Mesendoderm (in vitro differentiated cells): ENCODE data around the gene TXNIP.

Experiments used
- DNase-seq: peaks from one replicate; pipeline ENCODE4 v3.0.0; 2013
- H2AK5ac ChIP-seq: 2 replicates; pipeline ENCODE4 v1.6.1; 2013; ENCODE audit warnings: low read length, inconsistent platforms
- H2BK120ac ChIP-seq: 2 replicates; pipeline ENCODE4 v1.6.1; 2013; ENCODE audit warnings: low read depth, mild to moderate bottlenecking, low read length, moderate library complexity, mixed read lengths
- H2BK15ac ChIP-seq: replicated peaks from 2 replicates; pipeline ENCODE4 v1.6.1; 2013; ENCODE audit warnings: low read depth, mild to moderate bottlenecking, moderate library complexity
- H2BK5ac ChIP-seq: 2 replicates; pipeline ENCODE4 v1.6.1; 2013; ENCODE audit warnings: low read length, inconsistent platforms
- H3K18ac ChIP-seq: 2 replicates; pipeline ENCODE4 v1.6.1; 2013; ENCODE audit warnings: mild to moderate bottlenecking, low read length, mixed read lengths
- H3K23ac ChIP-seq: one replicate; pipeline ENCODE4 v1.6.1; 2013; ENCODE audit warnings: low read length
- H3K27ac ChIP-seq: 2 replicates; pipeline ENCODE4 v1.5.1; 2013; ENCODE audit warnings: low read depth, mild to moderate bottlenecking, inconsistent platforms, low read length, moderate library complexity
- H3K27me3 ChIP-seq: 2 replicates; pipeline ENCODE4 v1.6.1; 2013; ENCODE audit warnings: low read length, control low read depth, mild to moderate bottlenecking, inconsistent platforms; ENCODE audit not compliant: insufficient read depth, poor library complexity
- H3K36me3 ChIP-seq: 2 replicates; pipeline ENCODE4 v1.6.1; 2013; ENCODE audit warnings: low read length, inconsistent platforms; ENCODE audit not compliant: control insufficient read depth, insufficient read depth
- H3K4ac ChIP-seq: one replicate; pipeline ENCODE4 v1.6.1; 2013; ENCODE audit warnings: low read depth, mild to moderate bottlenecking, low read length, moderate library complexity
- H3K4me1 ChIP-seq: 2 replicates; pipeline ENCODE4 v1.6.1; 2013; ENCODE audit warnings: low read depth, low read length, inconsistent platforms; ENCODE audit not compliant: control insufficient read depth
- H3K4me2 ChIP-seq: 2 replicates; pipeline ENCODE4 v1.6.1; 2013; ENCODE audit warnings: low read length
- H3K4me3 ChIP-seq: 2 replicates; pipeline ENCODE4 v1.5.1; 2013; ENCODE audit warnings: mild to moderate bottlenecking, low read length
- H3K56ac ChIP-seq: one replicate; pipeline ENCODE4 v1.6.1; 2013; ENCODE audit warnings: low read length
- H3K79me1 ChIP-seq: 2 replicates; pipeline ENCODE4 v1.6.1; 2013; ENCODE audit warnings: low read length, inconsistent platforms
- H3K79me2 ChIP-seq: 2 replicates; pipeline ENCODE4 v1.6.1; 2013; ENCODE audit warnings: mild to moderate bottlenecking, low read length; ENCODE audit not compliant: control insufficient read depth, insufficient read depth
- H3K9ac ChIP-seq: 2 replicates; pipeline ENCODE4 v1.6.1; 2013; ENCODE audit warnings: low read length, inconsistent platforms
- H4K5ac ChIP-seq: one replicate; pipeline ENCODE4 v1.6.1; 2013; ENCODE audit warnings: low read length
- H4K8ac ChIP-seq: one replicate; pipeline ENCODE4 v1.6.1; 2013; ENCODE audit warnings: low read depth, mild to moderate bottlenecking, control low read depth, low read length, moderate library complexity
- WGBS: extraction: QIAGEN DNeasy Blood & Tissue Kit; methylation state at CpG from one replicate; pipeline ENCODE4 v1.1.7; 2013; ENCODE audit warnings: low lambda C conversion rate, missing lambda C conversion rate; ENCODE audit not compliant: insufficient coverage; ENCODE audit errors: extremely low coverage; 5-methylcytosine and 5-hydroxymethylcytosine counted together

The TXNIP gene

GRCh38 chr1:146016891-146017290 lies 20.5 kb upstream of the TXNIP start:
- no peaks in the 10 kb centered on the region for H3K36me3 ChIP-seq

GRCh38 chr1:146013559-146013922 lies 17.2 kb upstream of the TXNIP start:
- Histone ChIP-seq H3K4ac (no peak overlapping the region), H4K8ac (no peak overlapping the region), H3K4me3 (no peak overlapping the region), H4K5ac (no peak overlapping the region), H3K23ac (no peak overlapping the region), H3K4me2 (no peak overlapping the region), H2AK5ac (no peak overlapping the region), H3K18ac (no peak overlapping the region), H3K56ac (no peak overlapping the region), H3K27me3 (peaks cover 6% of the 10 kb centered on the region), H3K9ac (no peak overlapping the region), H3K4me1 (no peaks in the 10 kb centered on the region), H2BK120ac (no peak overlapping the region), H3K27ac (no peak overlapping the region), H2BK5ac (no peak overlapping the region), H3K36me3 (no peaks in the 10 kb centered on the region), H3K79me1 (no peaks in the 10 kb centered on the region), H3K79me2 (no peaks in the 10 kb centered on the region), H2BK15ac (no peak overlapping the region)
- no CpG with 5 or more reads among the region's 6 CpGs for WGBS
- DNase-seq, result no peak

More at GRCh38 chr1:146016891-146017290, 20.5 kb upstream of the TXNIP start:
- no peak for DNase-seq
- no peak overlapping the region for H2BK5ac ChIP-seq
- H2BK120ac ChIP-seq, result no peak overlapping the region
- H2BK15ac ChIP-seq, result no peak overlapping the region
- H3K18ac ChIP-seq, result no peak overlapping the region
- H3K4me3 ChIP-seq, result no peak overlapping the region
- H3K56ac ChIP-seq, result no peak overlapping the region
- H3K4ac ChIP-seq, result no peak overlapping the region
- H3K23ac ChIP-seq, result no peak overlapping the region
- H3K27ac ChIP-seq, result no peak overlapping the region
- H2AK5ac ChIP-seq, result no peak overlapping the region
- no peak overlapping the region for H4K8ac ChIP-seq
- H4K5ac ChIP-seq, result no peak overlapping the region
- H3K79me2 ChIP-seq, result no peaks in the 10 kb centered on the region
- no peak overlapping the region for H3K4me2 ChIP-seq
- no CpG with 5 or more reads among the region's 1 CpG for WGBS
- peaks cover 8% of the 10 kb centered on the region for H3K27me3 ChIP-seq
- H3K4me1 ChIP-seq, result peaks cover 2% of the 10 kb centered on the region
- H3K9ac ChIP-seq, result no peak overlapping the region
- no peaks in the 10 kb centered on the region for H3K79me1 ChIP-seq

- no peak overlapping the region for H2BK5ac ChIP-seq
- H3K4me3 ChIP-seq, result no peak overlapping the region
- no peak overlapping the region for H4K8ac ChIP-seq
- H3K27ac ChIP-seq, result no peak overlapping the region
- no peak overlapping the region for H4K5ac ChIP-seq
- no peak overlapping the region for H2BK120ac ChIP-seq
- no peak overlapping the region for H3K4ac ChIP-seq
- H3K56ac ChIP-seq, result no peak overlapping the region
- H3K23ac ChIP-seq, result no peak overlapping the region
- no peaks in the 10 kb centered on the region for H3K36me3 ChIP-seq
- H3K4me2 ChIP-seq, result no peak overlapping the region
- H2AK5ac ChIP-seq, result no peak overlapping the region
- no CpG with 5 or more reads among the region's 4 CpGs for WGBS
- no peaks in the 10 kb centered on the region for H3K79me1 ChIP-seq
- H3K27me3 ChIP-seq, result peaks cover 4% of the 10 kb centered on the region
- H3K4me1 ChIP-seq, result no peaks in the 10 kb centered on the region
- H3K9ac ChIP-seq, result no peak overlapping the region
- DNase-seq, result peak; percentile 78
- H2BK15ac ChIP-seq, result no peak overlapping the region
- H3K79me2 ChIP-seq, result no peaks in the 10 kb centered on the region
- no peak overlapping the region for H3K18ac ChIP-seq
Measured at GRCh38 chr1:146012703-146013558, 16.6 kb upstream of the TXNIP start.

GRCh38 chr1:146010126-146010738 lies 13.9 kb upstream of the TXNIP start:
- H2BK120ac ChIP-seq, result no peak overlapping the region
- H3K79me1 ChIP-seq, result no peaks in the 10 kb centered on the region
- H3K79me2 ChIP-seq, result no peaks in the 10 kb centered on the region
- H3K4me2 ChIP-seq, result no peak overlapping the region
- no peak overlapping the region for H3K56ac ChIP-seq
- no peak overlapping the region for H4K8ac ChIP-seq
- no peaks in the 10 kb centered on the region for H3K4me1 ChIP-seq
- H3K9ac ChIP-seq, result no peak overlapping the region
- H3K36me3 ChIP-seq, result no peaks in the 10 kb centered on the region
- no peak overlapping the region for H3K4me3 ChIP-seq
- no CpG with 5 or more reads among the region's 8 CpGs for WGBS
- H3K4ac ChIP-seq, result no peak overlapping the region
- no peak overlapping the region for H3K23ac ChIP-seq
- no peak overlapping the region for H2BK5ac ChIP-seq
- H4K5ac ChIP-seq, result no peak overlapping the region
- no peak for DNase-seq
- H3K27ac ChIP-seq, result no peak overlapping the region
- no peak overlapping the region for H3K18ac ChIP-seq
- H2BK15ac ChIP-seq, result no peak overlapping the region
- H2AK5ac ChIP-seq, result no peak overlapping the region
- no peaks in the 10 kb centered on the region for H3K27me3 ChIP-seq

- no CpG with 5 or more reads among the region's 8 CpGs for WGBS
- no peak overlapping the region for H3K4me3 ChIP-seq
- no peak overlapping the region for H4K5ac ChIP-seq
- no peaks in the 10 kb centered on the region for H3K27me3 ChIP-seq
- no peak overlapping the region for H3K27ac ChIP-seq
- H3K4me2 ChIP-seq, result no peak overlapping the region
- H3K4me1 ChIP-seq, result no peaks in the 10 kb centered on the region
- H3K79me2 ChIP-seq, result no peaks in the 10 kb centered on the region
- no peak overlapping the region for H4K8ac ChIP-seq
- no peak overlapping the region for H3K23ac ChIP-seq
- no peak for DNase-seq
- no peak overlapping the region for H3K18ac ChIP-seq
- H2AK5ac ChIP-seq, result no peak overlapping the region
- H2BK120ac ChIP-seq, result no peak overlapping the region
- peak overlapping the region; percentile 55 for H3K4ac ChIP-seq
- no peak overlapping the region for H2BK5ac ChIP-seq
- H3K36me3 ChIP-seq, result no peaks in the 10 kb centered on the region
- no peak overlapping the region for H3K9ac ChIP-seq
- H2BK15ac ChIP-seq, result no peak overlapping the region
- H3K79me1 ChIP-seq, result no peaks in the 10 kb centered on the region
- H3K56ac ChIP-seq, result no peak overlapping the region
Measured at GRCh38 chr1:146007489-146008133, 11.2 kb upstream of the TXNIP start.
